ENCODE measurements around the gene MAST4.

The MAST4 gene

DNA sequence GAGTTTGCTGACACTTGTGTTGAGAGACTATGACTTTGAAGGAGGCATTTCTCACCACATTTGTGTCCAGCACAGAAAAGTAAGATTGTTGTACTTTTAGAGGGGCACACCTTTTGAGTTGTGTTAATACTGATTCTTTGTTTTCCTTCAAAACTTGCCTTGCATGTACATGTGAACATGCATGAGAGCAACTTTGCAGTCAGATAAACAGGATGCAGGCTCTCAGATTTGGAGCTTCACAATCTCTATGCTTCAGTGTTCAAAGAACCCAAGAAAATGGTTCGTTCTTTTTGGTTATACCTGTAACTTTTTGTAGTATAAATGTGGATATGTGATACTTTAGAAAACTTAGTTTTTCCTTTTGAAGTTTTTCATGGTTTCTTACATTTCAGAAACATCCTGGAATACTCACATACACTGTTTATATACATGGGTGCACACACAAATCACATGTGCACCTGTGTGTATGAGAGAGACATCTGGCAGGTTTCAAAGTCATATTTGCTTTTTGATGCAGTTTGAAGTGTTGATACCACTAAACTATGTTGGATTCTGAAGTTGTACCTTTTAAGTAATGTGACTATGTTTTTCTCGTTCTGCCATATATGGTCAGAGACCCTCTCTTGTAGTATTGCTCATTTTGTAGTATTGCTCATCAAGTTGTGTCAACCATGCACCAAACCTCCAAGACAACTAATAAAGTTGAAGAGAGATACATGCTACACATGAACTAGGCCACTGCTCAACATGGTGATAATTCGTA lies 409.7 kb downstream of the MAST4 start:
- Histone ChIP-seq H3K36me3 (ENCODE audit: insufficient read depth, low read length) (no peaks in the 10 kb centered on the region), H3K9ac (ENCODE audit: low read length) (peak overlapping the region; percentile 69), H3K27ac (ENCODE audit: low read depth, low read length) (peak overlapping the region; percentile 83), H3K4me3 (ENCODE audit: low read depth in 1 of 2, low read length in 2 of 2) (peak overlapping the region; percentile 52 to 66), H3K9me3 (ENCODE audit: low read length) (no peaks in the 10 kb centered on the region), H3K27me3 (ENCODE audit: control insufficient read depth in 1 of 2, insufficient read depth in 2 of 2, low read length in 2 of 2) (no peaks in the 10 kb centered on the region), H3K4me1 (ENCODE audit: insufficient read depth, low read length) (peaks cover 44% of the 10 kb centered on the region)

DNA sequence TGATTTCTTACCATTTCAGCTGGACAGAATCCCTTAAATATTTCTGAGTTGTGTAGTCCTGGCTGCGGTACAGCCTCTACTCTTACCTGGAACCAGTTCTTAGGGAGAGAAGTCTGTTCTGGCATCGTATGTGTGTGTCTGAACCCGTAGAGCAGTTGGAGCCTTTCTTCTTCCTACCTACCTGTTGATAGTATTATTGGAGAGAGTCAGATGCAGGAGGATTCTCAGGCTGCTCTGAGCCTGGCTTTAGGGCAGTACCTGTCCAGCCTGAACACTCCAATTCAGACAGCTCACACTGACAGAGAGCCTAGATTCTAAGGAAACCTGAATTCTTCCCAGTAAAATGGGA lies 410.3 kb downstream of the MAST4 start:
- Histone ChIP-seq H3K9me3 (ENCODE audit: low read length) (no peaks in the 10 kb centered on the region), H3K36me3 (ENCODE audit: insufficient read depth, low read length) (no peaks in the 10 kb centered on the region), H3K27me3 (ENCODE audit: control insufficient read depth in 1 of 2, insufficient read depth in 2 of 2, low read length in 2 of 2) (no peaks in the 10 kb centered on the region), H3K4me3 (ENCODE audit: low read depth in 1 of 2, low read length in 2 of 2) (peak overlapping the region in 1 of 2 donors; percentile 52), H3K4me1 (ENCODE audit: insufficient read depth, low read length) (peaks cover 47% of the 10 kb centered on the region), H3K27ac (ENCODE audit: low read depth, low read length) (no peak overlapping the region), H3K9ac (ENCODE audit: low read length) (peak overlapping the region; percentile 5)

DNA sequence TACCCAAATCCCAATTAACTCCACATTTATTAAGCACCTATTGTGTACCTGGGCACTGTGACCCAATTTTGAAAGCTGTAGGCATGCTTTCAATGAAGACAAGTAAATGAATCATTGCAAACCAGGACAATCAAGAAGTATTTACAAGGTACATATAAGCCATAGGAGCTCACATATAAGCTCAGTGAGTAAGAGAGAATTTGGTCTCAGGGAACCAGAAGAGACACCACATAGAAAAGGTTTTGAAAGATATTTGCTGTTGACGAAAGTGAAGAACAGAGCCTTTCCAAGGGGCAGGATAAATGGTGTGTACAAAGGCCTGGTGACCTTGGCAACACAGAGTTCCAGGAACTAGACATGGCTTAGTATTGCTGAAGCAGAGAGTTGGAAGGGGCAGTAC lies 412.8 kb downstream of the MAST4 start:
- H3K4me1 ChIP-seq (ENCODE audit: insufficient read depth, low read length): peaks cover 46% of the 10 kb centered on the region
- H3K4me3 ChIP-seq (ENCODE audit: low read depth in 1 of 2, low read length in 2 of 2): no peak overlapping the region
- no peaks in the 10 kb centered on the region for H3K9me3 ChIP-seq (ENCODE audit: low read length)
- no peak overlapping the region for H3K27ac ChIP-seq (ENCODE audit: low read depth, low read length)
- no peaks in the 10 kb centered on the region for H3K36me3 ChIP-seq (ENCODE audit: insufficient read depth, low read length)
- H3K27me3 ChIP-seq (ENCODE audit: control insufficient read depth in 1 of 2, insufficient read depth in 2 of 2, low read length in 2 of 2): no peaks in the 10 kb centered on the region
- H3K9ac ChIP-seq (ENCODE audit: low read length): no peak overlapping the region

DNA sequence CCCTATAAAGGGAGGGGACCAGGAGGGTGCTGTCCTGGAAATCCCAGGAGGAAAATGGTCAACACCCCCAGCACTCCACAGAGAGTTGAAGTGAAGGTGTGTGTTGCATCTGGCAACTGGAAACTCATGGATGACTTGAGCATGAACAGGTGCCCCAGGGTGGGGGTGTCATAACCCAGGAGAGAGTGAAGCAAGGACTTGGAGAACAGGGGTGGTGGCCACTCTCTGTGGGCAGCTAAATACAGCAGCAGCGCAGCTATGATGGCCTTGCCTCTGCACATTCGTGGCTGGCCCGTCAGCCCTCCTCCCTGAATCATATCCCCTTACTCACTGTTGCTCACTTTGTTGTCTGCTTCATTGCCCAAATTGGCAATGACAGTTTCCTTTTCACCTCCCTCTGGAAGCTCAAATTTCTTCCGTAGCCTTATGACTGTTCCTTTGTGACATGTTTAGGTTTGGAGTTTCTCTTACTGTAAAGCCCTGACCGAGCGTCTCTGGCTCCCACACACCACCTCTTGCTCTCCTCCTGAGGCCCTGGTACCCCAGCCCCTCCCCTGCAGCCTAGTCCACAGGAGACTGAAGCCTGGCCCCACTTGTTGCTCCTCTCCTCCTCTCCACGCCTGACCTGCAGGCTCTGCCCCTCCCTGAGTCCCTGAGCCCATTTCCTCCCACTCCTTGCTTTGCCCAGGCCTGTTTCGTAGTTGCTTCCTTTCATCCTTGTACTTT lies 414.7 kb downstream of the MAST4 start:
- H3K36me3 ChIP-seq (ENCODE audit: insufficient read depth, low read length): no peaks in the 10 kb centered on the region
- peak overlapping the region in 1 of 2 donors; percentile 12 for H3K4me3 ChIP-seq (ENCODE audit: low read depth in 1 of 2, low read length in 2 of 2)
- H3K9me3 ChIP-seq (ENCODE audit: low read length): no peaks in the 10 kb centered on the region
- H3K4me1 ChIP-seq (ENCODE audit: insufficient read depth, low read length): peaks cover 60% of the 10 kb centered on the region
- peak overlapping the region; percentile 65 for H3K27ac ChIP-seq (ENCODE audit: low read depth, low read length)
- H3K9ac ChIP-seq (ENCODE audit: low read length): no peak overlapping the region
- H3K27me3 ChIP-seq (ENCODE audit: control insufficient read depth in 1 of 2, insufficient read depth in 2 of 2, low read length in 2 of 2): no peaks in the 10 kb centered on the region

DNA sequence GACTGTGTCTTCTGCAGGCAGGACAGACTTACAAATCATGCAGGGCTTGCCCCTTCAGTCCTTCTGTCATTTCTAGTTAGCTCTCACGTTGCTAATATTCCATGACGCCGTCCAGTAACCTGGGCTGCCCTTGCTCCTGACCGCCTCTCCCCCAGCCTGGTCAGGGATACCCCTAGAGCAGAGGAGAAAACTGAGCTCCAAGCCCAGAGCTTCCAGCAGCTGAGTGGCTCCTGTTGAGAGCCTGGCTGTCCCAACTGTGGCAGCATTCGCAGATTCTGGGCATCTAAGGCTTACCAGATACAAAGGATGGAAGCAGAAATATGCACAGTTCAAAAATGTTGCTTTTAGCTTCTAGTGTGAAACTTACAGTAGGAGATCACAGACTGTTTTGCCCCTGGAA lies 415.2 kb downstream of the MAST4 start:
- H3K36me3 ChIP-seq (ENCODE audit: insufficient read depth, low read length): no peaks in the 10 kb centered on the region
- peak overlapping the region; percentile 65 for H3K27ac ChIP-seq (ENCODE audit: low read depth, low read length)
- H3K4me1 ChIP-seq (ENCODE audit: insufficient read depth, low read length): peaks cover 58% of the 10 kb centered on the region
- H3K27me3 ChIP-seq (ENCODE audit: control insufficient read depth in 1 of 2, insufficient read depth in 2 of 2, low read length in 2 of 2): no peaks in the 10 kb centered on the region
- peak overlapping the region in 1 of 2 donors; percentile 12 for H3K4me3 ChIP-seq (ENCODE audit: low read depth in 1 of 2, low read length in 2 of 2)
- no peaks in the 10 kb centered on the region for H3K9me3 ChIP-seq (ENCODE audit: low read length)
- no peak overlapping the region for H3K9ac ChIP-seq (ENCODE audit: low read length)

DNA sequence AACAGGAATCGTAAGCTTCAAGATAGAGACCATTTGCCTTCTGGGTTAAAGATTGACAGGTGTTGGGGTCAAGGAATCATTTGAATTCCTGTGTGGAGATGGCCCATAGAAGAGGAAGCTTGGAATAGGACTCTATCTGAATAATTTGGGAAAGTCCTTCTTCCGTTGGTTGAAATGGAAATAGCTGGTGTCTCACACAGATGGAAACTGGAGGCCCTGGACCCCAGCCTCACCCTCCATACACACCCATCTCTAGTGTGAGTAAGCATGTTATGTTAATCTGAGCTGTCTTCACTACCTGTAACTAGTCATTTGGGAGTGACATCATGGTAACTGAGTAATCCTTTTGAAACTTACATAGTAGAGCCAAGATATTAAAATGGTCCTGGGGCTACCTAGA lies 416.0 kb downstream of the MAST4 start:
- Histone ChIP-seq H3K27me3 (ENCODE audit: control insufficient read depth in 1 of 2, insufficient read depth in 2 of 2, low read length in 2 of 2) (no peaks in the 10 kb centered on the region), H3K4me3 (ENCODE audit: low read depth in 1 of 2, low read length in 2 of 2) (no peak overlapping the region), H3K9ac (ENCODE audit: low read length) (no peak overlapping the region), H3K9me3 (ENCODE audit: low read length) (no peaks in the 10 kb centered on the region), H3K36me3 (ENCODE audit: insufficient read depth, low read length) (no peaks in the 10 kb centered on the region), H3K27ac (ENCODE audit: low read depth, low read length) (no peak overlapping the region), H3K4me1 (ENCODE audit: insufficient read depth, low read length) (peaks cover 54% of the 10 kb centered on the region)

DNA sequence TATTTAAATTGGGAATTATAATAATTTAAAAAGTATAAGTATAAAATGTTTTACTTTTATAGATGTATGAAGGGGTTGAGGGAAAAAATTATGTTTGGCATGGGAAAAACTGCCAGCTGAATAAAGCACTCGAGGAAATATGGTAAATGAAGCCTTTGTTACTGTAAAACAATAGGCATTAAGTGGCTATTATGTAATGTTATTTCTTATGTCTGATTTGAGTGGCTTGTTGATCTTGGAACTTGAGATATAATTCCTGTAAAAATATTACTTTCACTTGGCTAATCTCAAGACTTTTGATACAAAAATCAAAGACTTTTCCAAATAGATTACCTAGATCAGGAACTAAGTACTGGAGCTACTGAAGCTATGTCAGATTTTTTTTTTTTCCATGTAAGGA lies 417.5 kb downstream of the MAST4 start:
- no peak overlapping the region for H3K9ac ChIP-seq (ENCODE audit: low read length)
- H3K4me3 ChIP-seq (ENCODE audit: low read depth in 1 of 2, low read length in 2 of 2): no peak overlapping the region
- H3K36me3 ChIP-seq (ENCODE audit: insufficient read depth, low read length): no peaks in the 10 kb centered on the region
- no peaks in the 10 kb centered on the region for H3K27me3 ChIP-seq (ENCODE audit: control insufficient read depth in 1 of 2, insufficient read depth in 2 of 2, low read length in 2 of 2)
- H3K9me3 ChIP-seq (ENCODE audit: low read length): no peaks in the 10 kb centered on the region
- H3K27ac ChIP-seq (ENCODE audit: low read depth, low read length): no peak overlapping the region
- peaks cover 48% of the 10 kb centered on the region for H3K4me1 ChIP-seq (ENCODE audit: insufficient read depth, low read length)

DNA sequence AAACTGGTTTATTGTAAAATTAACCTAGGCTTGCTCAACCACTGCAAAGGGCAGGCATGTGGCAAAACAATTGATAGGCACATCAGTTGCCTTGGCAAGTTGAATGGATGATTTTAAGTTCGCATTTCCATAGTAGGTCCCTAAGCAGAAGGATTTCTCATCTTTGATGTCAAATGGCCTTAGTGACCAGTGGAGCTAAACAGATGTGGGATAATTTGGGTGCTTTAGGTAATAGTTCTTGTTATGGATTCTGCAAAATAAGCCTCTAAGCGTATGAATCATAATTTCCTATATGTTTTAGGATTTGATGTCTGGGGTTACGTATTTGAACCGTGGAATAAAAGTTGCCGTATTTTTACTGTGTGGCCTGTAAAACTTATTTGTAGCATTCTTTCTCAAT lies 418.0 kb downstream of the MAST4 start:
- no peak overlapping the region for H3K9ac ChIP-seq (ENCODE audit: low read length)
- peak overlapping the region; percentile 56 for H3K27ac ChIP-seq (ENCODE audit: low read depth, low read length)
- no peak overlapping the region for H3K4me3 ChIP-seq (ENCODE audit: low read depth in 1 of 2, low read length in 2 of 2)
- H3K36me3 ChIP-seq (ENCODE audit: insufficient read depth, low read length): no peaks in the 10 kb centered on the region
- H3K9me3 ChIP-seq (ENCODE audit: low read length): no peaks in the 10 kb centered on the region
- no peaks in the 10 kb centered on the region for H3K27me3 ChIP-seq (ENCODE audit: control insufficient read depth in 1 of 2, insufficient read depth in 2 of 2, low read length in 2 of 2)
- H3K4me1 ChIP-seq (ENCODE audit: insufficient read depth, low read length): peaks cover 46% of the 10 kb centered on the region

DNA sequence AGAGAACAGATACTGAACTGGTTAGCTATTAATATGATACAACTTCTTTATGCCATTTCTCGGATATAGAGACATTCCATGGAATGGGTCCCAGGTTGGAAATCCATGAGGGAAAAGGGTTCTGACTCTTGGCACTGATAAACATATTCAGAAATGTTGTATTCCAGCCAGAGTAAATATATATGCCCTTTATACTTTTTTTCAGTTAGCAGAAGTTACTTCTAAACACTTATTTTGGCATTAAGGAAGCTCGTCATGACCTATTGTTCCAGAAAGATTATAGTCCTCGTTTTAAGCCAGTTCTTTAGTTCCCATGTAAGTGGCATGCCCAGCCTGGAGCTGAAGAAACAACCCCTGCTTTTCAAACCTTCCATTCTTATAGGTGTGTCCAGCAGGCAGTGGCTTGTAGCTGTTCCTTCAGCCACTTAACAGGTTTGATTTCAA lies 418.8 kb downstream of the MAST4 start:
- Histone ChIP-seq H3K27me3 (ENCODE audit: control insufficient read depth in 1 of 2, insufficient read depth in 2 of 2, low read length in 2 of 2) (no peaks in the 10 kb centered on the region), H3K9ac (ENCODE audit: low read length) (peak overlapping the region; percentile 46), H3K4me1 (ENCODE audit: insufficient read depth, low read length) (peaks cover 41% of the 10 kb centered on the region), H3K4me3 (ENCODE audit: low read depth in 1 of 2, low read length in 2 of 2) (peak overlapping the region; percentile 5 to 24), H3K27ac (ENCODE audit: low read depth, low read length) (peak overlapping the region; percentile 66), H3K36me3 (ENCODE audit: insufficient read depth, low read length) (no peaks in the 10 kb centered on the region), H3K9me3 (ENCODE audit: low read length) (no peaks in the 10 kb centered on the region)

DNA sequence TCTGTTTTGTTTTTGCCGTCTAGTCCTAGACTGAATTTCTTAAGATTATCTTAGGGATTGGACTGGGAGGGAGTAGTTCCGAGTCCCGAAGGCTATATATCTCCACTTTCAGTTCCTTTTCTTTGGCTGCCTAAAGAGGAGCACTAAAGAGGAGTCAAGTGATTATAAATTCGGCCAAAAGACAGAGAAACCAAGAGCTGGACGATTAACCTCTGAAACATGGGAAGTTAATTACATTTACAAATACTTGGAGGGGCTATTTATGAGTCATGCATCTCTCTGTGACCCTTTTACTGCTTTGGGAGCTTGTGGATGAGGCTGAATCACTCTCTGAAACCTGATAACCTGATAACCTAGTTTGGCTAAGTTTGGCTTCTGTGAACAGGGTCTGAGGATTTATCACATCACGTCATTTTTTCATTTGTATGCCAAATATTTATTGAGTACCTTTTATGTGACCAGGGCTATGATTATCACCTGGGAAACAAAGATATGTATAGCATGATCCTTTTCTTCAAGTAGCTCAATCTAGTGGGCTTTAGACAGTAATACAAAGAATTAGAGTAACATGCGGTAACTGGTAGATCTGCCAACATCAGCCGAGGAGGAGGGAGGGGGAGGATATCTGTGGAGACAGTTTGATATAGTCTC lies 419.5 kb downstream of the MAST4 start:
- Histone ChIP-seq H3K36me3 (ENCODE audit: insufficient read depth, low read length) (no peaks in the 10 kb centered on the region), H3K27ac (ENCODE audit: low read depth, low read length) (peak overlapping the region; percentile 66), H3K27me3 (ENCODE audit: control insufficient read depth in 1 of 2, insufficient read depth in 2 of 2, low read length in 2 of 2) (no peaks in the 10 kb centered on the region), H3K9me3 (ENCODE audit: low read length) (no peaks in the 10 kb centered on the region), H3K4me3 (ENCODE audit: low read depth in 1 of 2, low read length in 2 of 2) (peak overlapping the region in 1 of 2 donors; percentile 24), H3K9ac (ENCODE audit: low read length) (peak overlapping the region; percentile 46), H3K4me1 (ENCODE audit: insufficient read depth, low read length) (peaks cover 34% of the 10 kb centered on the region)

DNA sequence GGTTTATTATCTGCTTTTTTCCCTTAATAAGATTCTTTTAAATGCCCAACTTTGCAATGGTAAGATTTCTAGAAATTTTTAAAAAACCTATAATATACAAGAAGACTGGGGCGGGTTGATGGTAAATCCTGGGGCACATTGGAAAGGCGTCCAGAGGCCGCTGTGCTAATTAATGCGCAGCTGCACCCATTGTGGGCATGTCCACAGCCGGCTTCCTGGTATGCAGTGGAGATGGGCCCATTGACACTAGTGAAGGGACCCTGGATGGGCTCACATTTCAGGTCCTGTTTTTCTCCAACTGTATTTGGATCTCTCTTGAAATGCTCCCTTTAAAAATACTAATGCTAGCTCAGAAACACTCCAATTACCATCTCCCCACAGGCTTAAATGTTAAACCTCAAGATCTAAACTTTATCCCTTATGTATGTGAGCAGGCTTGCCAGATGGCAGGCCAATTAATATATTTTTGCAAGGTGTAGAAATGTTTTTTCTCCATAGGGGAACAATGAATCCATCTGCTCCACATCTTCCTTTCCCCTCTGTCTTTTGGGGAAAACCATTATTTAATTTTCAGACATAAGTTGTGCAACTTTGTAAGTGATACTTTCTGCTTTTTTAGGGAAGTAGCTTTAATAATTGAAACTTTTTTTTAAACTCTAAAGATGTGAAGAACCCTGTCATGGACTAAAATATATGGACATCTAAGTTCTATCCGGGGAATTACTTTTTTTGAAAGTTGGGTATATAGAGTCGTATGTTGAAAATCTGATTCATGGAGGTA lies 423.1 kb downstream of the MAST4 start:
- Histone ChIP-seq H3K36me3 (ENCODE audit: insufficient read depth, low read length) (no peaks in the 10 kb centered on the region), H3K4me3 (ENCODE audit: low read depth in 1 of 2, low read length in 2 of 2) (no peak overlapping the region), H3K9me3 (ENCODE audit: low read length) (no peaks in the 10 kb centered on the region), H3K27me3 (ENCODE audit: control insufficient read depth in 1 of 2, insufficient read depth in 2 of 2, low read length in 2 of 2) (no peaks in the 10 kb centered on the region), H3K4me1 (ENCODE audit: insufficient read depth, low read length) (peaks cover 31% of the 10 kb centered on the region), H3K9ac (ENCODE audit: low read length) (no peak overlapping the region), H3K27ac (ENCODE audit: low read depth, low read length) (no peak overlapping the region)
